Cortex of kidney (tissue), 1 donor: Measurements from ENCODE around the gene TGFA.

Experiments
- DNase-seq: peaks from one replicate; lab custom pipeline; 2025; lab: John Stamatoyannopoulos, UW

Gene TGFA

GRCh38 chr2:70418514-70418913, 135.1 kb downstream of the TGFA start:
- no peak for DNase-seq

DNA sequence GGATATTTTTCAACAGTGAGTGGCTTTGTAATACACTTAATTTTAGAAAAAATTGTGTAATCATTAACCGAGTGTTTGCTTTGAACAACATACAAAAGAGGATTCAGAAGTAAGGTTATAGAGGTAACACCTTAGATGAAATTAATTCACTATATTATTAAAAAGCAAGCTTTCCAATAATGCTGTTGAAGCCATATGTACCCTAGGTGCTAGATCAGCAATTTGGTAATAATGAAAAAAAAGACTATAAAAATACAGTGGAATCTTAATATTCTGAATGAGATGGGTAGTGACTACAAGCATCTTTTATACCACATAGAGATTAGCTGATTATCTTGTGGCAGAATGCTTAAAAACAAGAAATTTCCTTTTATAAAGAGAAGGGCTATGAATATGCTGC, 136.6 kb downstream of the TGFA start:
- DNase-seq, result no peak

- DNase-seq, result no peak
Measured at GRCh38 chr2:70412294-70413070, 141.1 kb downstream of the TGFA start.

GRCh38 chr2:70411483-70412125, 142.0 kb downstream of the TGFA start:
- DNase-seq, result no peak

GRCh38 chr2:70403267-70404053, 150.2 kb downstream of the TGFA start:
- DNase-seq, result no peak

GRCh38 chr2:70400539-70400938, 153.1 kb downstream of the TGFA start:
- no peak for DNase-seq

DNA sequence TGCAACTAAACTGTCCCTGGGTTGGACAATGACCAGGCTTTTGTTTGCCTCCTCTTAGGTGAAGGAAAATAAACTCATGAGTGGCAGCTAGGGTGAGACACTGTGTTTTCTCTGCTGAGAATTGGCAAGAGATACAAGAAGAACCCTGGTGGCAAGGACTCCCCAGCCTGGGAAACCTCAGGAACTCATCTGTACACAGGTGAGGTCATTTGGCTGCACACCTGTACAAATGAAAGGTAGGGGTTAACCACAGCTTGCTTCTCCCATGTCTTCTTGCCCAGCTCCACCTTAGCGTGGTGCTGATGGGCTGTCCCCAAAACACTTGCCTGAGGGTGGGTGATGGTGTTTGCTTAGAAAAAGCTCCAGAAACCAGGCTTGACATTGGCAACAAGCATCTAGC, 154.6 kb downstream of the TGFA start:
- no peak for DNase-seq
